Suprapubic skin (tissue), 3 donors: ENCODE results near the gene LRRC61.

ENCODE experiments used
- POLR2A ChIP-seq, 2 donors: fragments of 450-650 bp; IDR thresholded peaks; one replicate each; pipeline ENCODE4 v1.6.1; 2017; ENCODE audit warnings: antibody characterized with exemption in 2 of 2, mild to moderate bottlenecking in 2 of 2, moderate library complexity in 2 of 2
- TF ChIP-seq, protein P1 (sequence below), 2 donors: fragments of 200-600 bp in 1 of 2; fragments of 450-650 bp in 1 of 2; sonication (generic) in 1 of 2; IDR thresholded peaks; one replicate each; pipeline ENCODE4 v1.5.1; 2016 to 2019; ENCODE audit warnings: antibody characterized with exemption in 2 of 2, mild to moderate bottlenecking in 1 of 2, moderate library complexity in 1 of 2

DNA sequence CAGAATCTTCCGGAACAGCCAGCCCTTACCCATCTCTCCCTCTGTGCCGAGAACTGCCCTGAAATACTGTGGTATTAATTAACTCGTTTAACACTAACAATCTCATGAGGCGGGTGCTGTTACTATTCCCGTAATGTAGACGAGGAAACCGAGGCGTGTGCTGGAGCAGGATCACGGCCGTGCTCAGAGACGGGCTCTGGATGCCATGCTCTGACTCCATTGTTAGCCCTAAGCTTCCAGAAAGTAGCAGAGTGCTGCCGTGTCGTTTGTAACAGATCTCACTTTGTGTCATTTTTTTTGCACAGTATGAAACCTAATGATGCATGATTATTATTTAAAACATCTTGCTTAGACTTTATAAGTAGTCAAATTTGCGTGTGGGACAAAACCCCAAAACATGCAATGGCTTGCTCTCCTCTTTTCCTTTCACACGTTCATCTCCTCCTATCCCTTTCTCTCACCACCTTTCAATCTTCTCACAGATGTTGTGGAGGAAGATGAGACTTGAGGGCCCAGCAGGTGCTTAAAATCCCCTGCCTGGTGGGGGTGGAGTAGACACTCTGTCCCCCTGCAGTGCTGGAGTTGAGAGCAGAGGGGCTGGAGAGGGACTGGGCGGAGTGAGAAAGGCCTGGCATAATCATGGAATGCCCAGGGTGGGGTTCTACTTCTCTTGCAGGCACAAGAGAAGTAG is 672 bp downstream of the LRRC61 start:
- TF ChIP-seq, protein P1, sequence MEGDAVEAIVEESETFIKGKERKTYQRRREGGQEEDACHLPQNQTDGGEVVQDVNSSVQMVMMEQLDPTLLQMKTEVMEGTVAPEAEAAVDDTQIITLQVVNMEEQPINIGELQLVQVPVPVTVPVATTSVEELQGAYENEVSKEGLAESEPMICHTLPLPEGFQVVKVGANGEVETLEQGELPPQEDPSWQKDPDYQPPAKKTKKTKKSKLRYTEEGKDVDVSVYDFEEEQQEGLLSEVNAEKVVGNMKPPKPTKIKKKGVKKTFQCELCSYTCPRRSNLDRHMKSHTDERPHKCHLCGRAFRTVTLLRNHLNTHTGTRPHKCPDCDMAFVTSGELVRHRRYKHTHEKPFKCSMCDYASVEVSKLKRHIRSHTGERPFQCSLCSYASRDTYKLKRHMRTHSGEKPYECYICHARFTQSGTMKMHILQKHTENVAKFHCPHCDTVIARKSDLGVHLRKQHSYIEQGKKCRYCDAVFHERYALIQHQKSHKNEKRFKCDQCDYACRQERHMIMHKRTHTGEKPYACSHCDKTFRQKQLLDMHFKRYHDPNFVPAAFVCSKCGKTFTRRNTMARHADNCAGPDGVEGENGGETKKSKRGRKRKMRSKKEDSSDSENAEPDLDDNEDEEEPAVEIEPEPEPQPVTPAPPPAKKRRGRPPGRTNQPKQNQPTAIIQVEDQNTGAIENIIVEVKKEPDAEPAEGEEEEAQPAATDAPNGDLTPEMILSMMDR (IDR thresholded peaks at IDR 0.05) = no peak
- no peak for TF ChIP-seq POLR2A (IDR thresholded peaks at IDR 0.05)
